Fibroblast of mammary gland (primary cell): ENCODE results near the gene FANCL.
"Not testable (repeated sequence)": the region's sequence is repeated elsewhere in the genome, so short reads cannot be mapped to it uniquely, and the experiment has no call there.

ENCODE experiments used
- DNase-seq: peaks from one replicate; pipeline ENCODE4 v3.0.0-alpha.2; 2010; ENCODE audit warnings: low read depth
- H3K4me3 ChIP-seq: 2 replicates; pipeline ENCODE4 v1.5.1; 2011; ENCODE audit warnings: low read depth, mild to moderate bottlenecking, low read length, moderate library complexity; ENCODE audit not compliant: control insufficient read depth
- TF ChIP-seq, protein P1 (sequence below): conservative IDR thresholded peaks from 2 replicates; pipeline ENCODE4 v1.5.1; 2011; ENCODE audit warnings: low read depth, low read length, inconsistent platforms; ENCODE audit not compliant: control insufficient read depth, insufficient read depth

The FANCL gene

DNA sequence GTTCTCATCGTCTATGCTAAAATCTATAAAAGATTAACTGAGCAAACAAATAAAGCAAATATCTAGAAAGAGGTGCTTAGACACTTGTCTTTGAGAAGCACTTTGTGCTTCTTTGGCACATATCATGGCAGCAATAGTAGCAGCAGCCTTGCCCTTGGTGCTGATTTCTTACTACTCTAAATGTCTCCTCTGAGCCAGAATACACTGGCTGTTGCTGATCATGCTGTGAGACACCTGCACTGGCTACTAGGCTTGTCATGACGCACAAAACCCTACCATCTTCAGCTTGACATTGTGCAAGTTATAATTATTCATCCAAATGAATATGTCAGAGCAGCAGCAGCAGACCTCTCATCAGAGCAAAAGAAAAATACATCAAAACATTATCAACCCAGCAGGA, 46.7 kb downstream of the FANCL start:
- TF ChIP-seq, protein P1, sequence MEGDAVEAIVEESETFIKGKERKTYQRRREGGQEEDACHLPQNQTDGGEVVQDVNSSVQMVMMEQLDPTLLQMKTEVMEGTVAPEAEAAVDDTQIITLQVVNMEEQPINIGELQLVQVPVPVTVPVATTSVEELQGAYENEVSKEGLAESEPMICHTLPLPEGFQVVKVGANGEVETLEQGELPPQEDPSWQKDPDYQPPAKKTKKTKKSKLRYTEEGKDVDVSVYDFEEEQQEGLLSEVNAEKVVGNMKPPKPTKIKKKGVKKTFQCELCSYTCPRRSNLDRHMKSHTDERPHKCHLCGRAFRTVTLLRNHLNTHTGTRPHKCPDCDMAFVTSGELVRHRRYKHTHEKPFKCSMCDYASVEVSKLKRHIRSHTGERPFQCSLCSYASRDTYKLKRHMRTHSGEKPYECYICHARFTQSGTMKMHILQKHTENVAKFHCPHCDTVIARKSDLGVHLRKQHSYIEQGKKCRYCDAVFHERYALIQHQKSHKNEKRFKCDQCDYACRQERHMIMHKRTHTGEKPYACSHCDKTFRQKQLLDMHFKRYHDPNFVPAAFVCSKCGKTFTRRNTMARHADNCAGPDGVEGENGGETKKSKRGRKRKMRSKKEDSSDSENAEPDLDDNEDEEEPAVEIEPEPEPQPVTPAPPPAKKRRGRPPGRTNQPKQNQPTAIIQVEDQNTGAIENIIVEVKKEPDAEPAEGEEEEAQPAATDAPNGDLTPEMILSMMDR = no peak
- DNase-seq = no peak
- H3K4me3 ChIP-seq = no peak overlapping the region

DNA sequence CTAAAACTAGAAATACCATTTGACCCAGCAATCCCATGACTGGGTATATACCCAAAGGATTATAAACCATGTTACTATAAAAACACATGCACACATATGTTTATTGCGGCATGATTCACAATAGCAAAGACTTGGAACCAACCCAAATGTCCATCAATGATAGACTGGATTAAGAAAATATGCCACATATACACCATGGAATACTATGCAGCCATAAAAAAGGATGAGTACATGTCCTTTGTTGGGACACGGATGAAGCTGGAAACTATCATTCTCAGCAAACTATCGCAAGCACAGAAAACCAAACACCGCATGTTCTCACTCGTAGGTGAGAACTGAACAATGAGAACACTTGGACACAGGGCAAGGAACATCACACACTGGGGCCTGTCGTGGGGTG, 54.1 kb downstream of the FANCL start:
- DNase-seq = not testable (repeated sequence)

DNA sequence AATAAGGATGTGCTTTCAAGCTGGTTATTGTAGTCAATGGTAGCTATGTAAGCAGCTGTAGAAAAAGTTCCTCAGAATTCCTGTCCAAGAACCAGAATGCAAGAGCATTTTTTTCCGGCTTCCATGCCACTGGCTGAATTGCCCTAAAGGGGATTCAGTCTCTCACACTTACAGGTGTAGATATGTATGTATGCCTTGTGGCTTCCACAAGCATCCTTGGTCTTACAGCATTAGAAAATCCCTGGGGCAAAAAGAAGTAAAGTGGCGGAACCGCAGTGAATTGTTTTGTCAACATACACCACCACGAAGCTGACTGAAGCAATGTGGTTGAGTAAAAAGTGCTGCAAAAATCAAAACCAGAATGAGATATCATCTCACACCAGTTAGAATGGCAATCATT, 54.6 kb downstream of the FANCL start:
- no peak for DNase-seq
- no peak overlapping the region for H3K4me3 ChIP-seq
- TF ChIP-seq, protein P1 = no peak

More for the DNA sequence above, 54.1 kb downstream of the FANCL start:
- not testable (repeated sequence) for H3K4me3 ChIP-seq

DNA sequence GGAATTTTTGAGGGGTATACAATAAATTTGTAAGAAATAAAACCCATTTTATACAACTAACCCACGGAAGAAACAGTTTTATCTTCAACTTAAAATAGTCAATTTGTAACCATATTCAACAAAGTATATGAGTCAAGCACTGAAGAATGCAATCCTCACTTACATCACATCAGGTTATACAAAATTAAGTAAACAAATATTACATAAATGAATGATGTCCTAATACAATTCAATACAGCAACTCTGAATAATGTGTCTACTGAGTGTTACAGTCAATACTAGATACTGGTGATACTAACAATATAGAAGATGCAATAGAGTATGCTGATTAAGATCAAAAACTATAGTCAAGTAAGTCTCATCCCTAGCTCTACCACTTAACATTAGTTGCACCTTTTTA, 58.6 kb downstream of the FANCL start:
- no peak overlapping the region for H3K4me3 ChIP-seq
- peak; percentile 5 for DNase-seq
- TF ChIP-seq, protein P1 = no peak

DNA sequence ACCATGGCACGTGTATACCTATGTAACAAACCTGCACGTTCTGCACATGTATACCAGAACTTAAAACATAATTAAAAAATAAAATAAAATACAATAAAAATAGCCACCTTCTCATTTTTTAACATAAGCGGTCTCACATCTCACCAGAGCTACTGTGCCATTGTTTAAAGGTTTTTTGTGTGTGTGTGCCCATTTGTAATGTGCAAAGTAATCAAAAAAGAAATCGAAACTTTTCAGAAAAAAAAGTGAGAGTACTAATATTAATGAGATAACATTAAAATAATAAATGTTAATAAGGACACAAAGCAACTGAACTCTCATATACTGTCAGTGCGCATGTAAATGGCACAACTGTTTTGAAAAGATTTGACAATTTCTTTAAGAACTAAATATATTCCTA, 60.5 kb downstream of the FANCL start:
- TF ChIP-seq, protein P1 = no peak
- no peak for DNase-seq
- no peak overlapping the region for H3K4me3 ChIP-seq

DNA sequence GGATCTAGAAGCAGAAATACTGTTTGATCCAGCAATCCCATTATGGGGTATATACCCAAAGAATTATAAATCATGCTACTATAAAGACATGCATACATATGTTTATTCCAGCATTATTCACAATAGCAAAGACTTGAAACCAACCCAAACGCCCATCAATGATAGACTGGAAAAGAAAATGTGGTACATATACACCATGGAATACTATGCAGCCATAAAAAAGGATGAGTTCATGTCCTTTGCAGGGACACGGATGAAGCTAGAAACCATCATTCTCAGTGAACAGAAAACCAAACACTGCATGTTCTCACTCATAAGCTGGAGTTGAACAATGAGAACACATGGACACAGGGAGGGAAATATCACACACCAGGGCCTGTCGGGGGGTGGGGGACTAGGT, 61.0 kb downstream of the FANCL start:
- DNase-seq, H3K4me3 ChIP-seq: not testable (repeated sequence)

DNA sequence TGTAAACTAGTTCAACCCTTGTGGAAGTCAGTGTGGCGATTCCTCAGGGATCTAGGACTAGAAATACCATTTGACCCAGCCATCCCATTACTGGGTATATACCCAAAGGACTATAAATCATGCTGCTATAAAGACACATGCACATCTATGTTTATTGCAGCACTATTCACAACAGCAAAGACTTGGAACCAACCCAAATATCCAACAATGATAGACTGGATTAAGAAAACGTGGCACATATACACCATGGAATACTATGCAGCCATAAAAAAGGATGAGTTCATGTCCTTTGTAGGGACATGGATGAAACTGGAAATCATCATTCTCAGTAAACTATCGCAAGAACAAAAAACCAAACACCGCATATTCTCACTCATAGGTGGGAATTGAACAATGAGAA, 63.9 kb downstream of the FANCL start:
- DNase-seq, H3K4me3 ChIP-seq: not testable (repeated sequence)

DNA sequence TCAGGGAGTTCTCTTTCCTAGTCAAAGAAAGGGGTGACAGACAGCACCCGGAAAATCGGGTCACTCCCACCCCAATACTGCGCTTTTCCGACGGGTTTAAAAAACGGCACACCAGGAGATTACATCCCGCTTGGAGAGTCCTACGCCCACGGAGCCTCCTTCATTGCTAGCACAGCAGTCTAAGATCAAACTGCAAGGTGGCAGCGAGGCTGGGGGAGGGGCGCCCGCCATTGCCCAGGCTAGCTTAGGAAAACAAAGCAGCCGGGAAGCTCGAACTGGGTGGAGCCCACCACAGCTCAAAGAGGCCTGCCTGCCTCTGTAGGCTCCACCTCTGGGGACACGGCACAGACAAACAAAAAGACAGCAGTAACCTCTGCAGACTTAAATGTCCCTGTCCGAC, 69.3 kb downstream of the FANCL start:
- not testable (repeated sequence) for DNase-seq, H3K4me3 ChIP-seq

DNA sequence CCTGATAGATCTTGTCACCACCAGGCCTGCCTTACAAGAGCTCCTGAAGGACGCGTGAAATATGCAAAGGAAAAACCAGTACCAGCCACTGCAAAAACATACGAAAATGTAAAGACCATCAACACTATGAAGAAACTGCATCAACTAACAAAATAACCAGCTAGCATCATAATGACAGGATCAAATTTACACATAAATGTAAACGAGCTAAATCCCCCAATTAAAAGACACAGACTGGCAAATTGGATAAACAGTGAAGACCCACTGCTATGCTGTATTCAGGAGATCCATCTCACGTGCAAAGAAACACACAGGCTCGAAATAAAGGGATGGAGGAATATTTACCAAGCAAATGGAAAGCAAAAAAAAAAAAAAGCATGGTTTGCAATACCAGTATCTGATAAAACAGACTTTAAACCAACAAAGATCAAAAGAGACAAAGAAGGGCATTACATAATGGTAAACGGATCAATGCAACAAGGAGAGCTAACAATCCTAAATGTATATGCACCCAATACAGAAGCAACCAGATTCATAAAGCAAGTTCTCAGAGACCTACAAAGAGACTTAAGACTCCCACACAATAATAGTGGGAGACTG, 70.7 kb downstream of the FANCL start:
- DNase-seq, H3K4me3 ChIP-seq: not testable (repeated sequence)

DNA sequence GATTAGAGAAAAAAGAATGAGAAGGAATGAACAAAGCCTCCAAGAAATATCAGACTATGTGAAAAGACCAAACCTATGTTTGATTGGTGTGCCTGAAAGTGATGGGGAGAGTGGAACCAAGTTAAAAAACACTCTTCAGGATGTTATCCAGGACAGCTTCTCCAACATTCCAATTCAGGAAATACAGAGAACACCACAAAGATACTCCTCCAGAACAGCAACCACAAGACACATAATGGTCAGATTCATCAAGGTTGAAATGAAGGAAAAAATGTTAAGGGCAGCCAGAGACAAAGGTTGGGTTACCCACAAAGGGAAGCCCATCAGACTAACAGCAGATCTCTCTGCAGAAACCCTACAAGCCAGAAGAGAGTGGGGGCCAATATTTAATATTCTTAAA, 71.3 kb downstream of the FANCL start:
- DNase-seq, H3K4me3 ChIP-seq: not testable (repeated sequence)

DNA sequence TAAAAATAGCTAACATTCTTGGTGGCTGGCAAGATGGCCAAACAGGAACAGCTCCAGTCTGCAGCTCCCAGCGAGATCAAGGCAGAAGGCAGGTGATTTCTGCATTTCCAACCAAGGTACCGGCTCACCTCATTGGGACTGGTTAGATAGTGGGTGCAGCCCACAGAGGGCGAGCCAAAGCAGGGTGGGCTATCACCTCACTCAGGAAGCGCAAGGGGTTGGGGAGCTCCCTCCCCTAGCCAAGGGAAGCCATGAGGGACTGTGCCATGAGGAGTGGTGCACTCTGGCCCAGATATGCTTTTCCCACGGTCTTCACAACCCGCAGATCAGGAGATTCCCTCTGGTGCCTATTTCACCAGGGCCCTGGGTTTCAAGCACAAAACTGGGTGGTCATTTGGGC, 73.0 kb downstream of the FANCL start:
- DNase-seq, H3K4me3 ChIP-seq: not testable (repeated sequence)
